Measurements from ENCODE around the gene BECN2.

The BECN2 gene

GRCh38 chr1:241926141-241926540, 31.4 kb upstream of the BECN2 start:
- DNase-seq: no peak
- TF ChIP-seq CTCF (IDR thresholded peaks at IDR 0.05; ENCODE audit: low read depth, low read length, missing control alignments): no peak
- no peak overlapping the region for H3K4me3 ChIP-seq (ENCODE audit: low read depth, low read length)
- H3K27ac ChIP-seq: no peak overlapping the region
- no peaks in the 10 kb centered on the region for H3K27me3 ChIP-seq (replicated peaks)
- no peaks in the 10 kb centered on the region for H3K36me3 ChIP-seq (replicated peaks)
- in situ Hi-C loops (cut with HindIII; ENCODE audit: low pct_ligation_motif_present, low sequenced_read_pairs): no loop called here

GRCh38 chr1:241927321-241927720, 30.2 kb upstream of the BECN2 start:
- no peak overlapping the region for H3K27ac ChIP-seq
- no peak overlapping the region for H3K4me3 ChIP-seq (ENCODE audit: low read depth, low read length)
- no peak for TF ChIP-seq CTCF (IDR thresholded peaks at IDR 0.05; ENCODE audit: low read depth, low read length, missing control alignments)
- DNase-seq: no peak
- in situ Hi-C loops (cut with HindIII; ENCODE audit: low pct_ligation_motif_present, low sequenced_read_pairs): no loop called here
- H3K27me3 ChIP-seq (replicated peaks): no peaks in the 10 kb centered on the region
- H3K36me3 ChIP-seq (replicated peaks): no peaks in the 10 kb centered on the region

- H3K4me3 ChIP-seq (ENCODE audit: low read depth, low read length): no peak overlapping the region
- DNase-seq: no peak
- no peaks in the 10 kb centered on the region for H3K36me3 ChIP-seq (replicated peaks)
- no peak for TF ChIP-seq CTCF (IDR thresholded peaks at IDR 0.05; ENCODE audit: low read depth, low read length, missing control alignments)
- H3K27ac ChIP-seq: no peak overlapping the region
- H3K27me3 ChIP-seq (replicated peaks): no peaks in the 10 kb centered on the region
- in situ Hi-C loops (cut with HindIII; ENCODE audit: low pct_ligation_motif_present, low sequenced_read_pairs): no loop called here
Observed at GRCh38 chr1:241932845-241933244, 24.7 kb upstream of the BECN2 start.

GRCh38 chr1:241934201-241934848, 23.2 kb upstream of the BECN2 start:
- TF ChIP-seq CTCF (IDR thresholded peaks at IDR 0.05; ENCODE audit: low read depth, low read length, missing control alignments): no peak
- Histone ChIP-seq H3K27ac (no peak overlapping the region), H3K4me3 (ENCODE audit: low read depth, low read length) (no peak overlapping the region), H3K27me3 (replicated peaks) (no peaks in the 10 kb centered on the region), H3K36me3 (replicated peaks) (no peaks in the 10 kb centered on the region)
- DNase-seq: peak; percentile 27
- in situ Hi-C loops (cut with HindIII; ENCODE audit: low pct_ligation_motif_present, low sequenced_read_pairs): no loop called here

GRCh38 chr1:241934866-241935265, 22.7 kb upstream of the BECN2 start:
- Histone ChIP-seq H3K27me3 (replicated peaks) (no peaks in the 10 kb centered on the region), H3K36me3 (replicated peaks) (no peaks in the 10 kb centered on the region), H3K4me3 (ENCODE audit: low read depth, low read length) (no peak overlapping the region), H3K27ac (no peak overlapping the region)
- in situ Hi-C loops (cut with HindIII; ENCODE audit: low pct_ligation_motif_present, low sequenced_read_pairs): no loop called here
- no peak for TF ChIP-seq CTCF (IDR thresholded peaks at IDR 0.05; ENCODE audit: low read depth, low read length, missing control alignments)
- no peak for DNase-seq

GRCh38 chr1:241939798-241940197, 17.8 kb upstream of the BECN2 start:
- Histone ChIP-seq H3K27ac (no peak overlapping the region), H3K27me3 (replicated peaks) (no peaks in the 10 kb centered on the region), H3K36me3 (replicated peaks) (no peaks in the 10 kb centered on the region), H3K4me3 (ENCODE audit: low read depth, low read length) (no peak overlapping the region)
- TF ChIP-seq CTCF (IDR thresholded peaks at IDR 0.05; ENCODE audit: low read depth, low read length, missing control alignments): no peak
- in situ Hi-C loops (cut with HindIII; ENCODE audit: low pct_ligation_motif_present, low sequenced_read_pairs): no loop called here
- DNase-seq: no peak

All from brain microvascular endothelial cell (primary cell).